Right forelimb (tissue), 1 donor: ENCODE measurements around the gene CEP192.
"Not testable (repeated sequence)": the region's sequence is repeated elsewhere in the genome, so short reads cannot be mapped to it uniquely, and the experiment has no call there.

Source experiments
- DNase-seq: peaks from one replicate; pipeline ENCODE4 v3.0.0-alpha.2; 2018

Gene CEP192

DNA sequence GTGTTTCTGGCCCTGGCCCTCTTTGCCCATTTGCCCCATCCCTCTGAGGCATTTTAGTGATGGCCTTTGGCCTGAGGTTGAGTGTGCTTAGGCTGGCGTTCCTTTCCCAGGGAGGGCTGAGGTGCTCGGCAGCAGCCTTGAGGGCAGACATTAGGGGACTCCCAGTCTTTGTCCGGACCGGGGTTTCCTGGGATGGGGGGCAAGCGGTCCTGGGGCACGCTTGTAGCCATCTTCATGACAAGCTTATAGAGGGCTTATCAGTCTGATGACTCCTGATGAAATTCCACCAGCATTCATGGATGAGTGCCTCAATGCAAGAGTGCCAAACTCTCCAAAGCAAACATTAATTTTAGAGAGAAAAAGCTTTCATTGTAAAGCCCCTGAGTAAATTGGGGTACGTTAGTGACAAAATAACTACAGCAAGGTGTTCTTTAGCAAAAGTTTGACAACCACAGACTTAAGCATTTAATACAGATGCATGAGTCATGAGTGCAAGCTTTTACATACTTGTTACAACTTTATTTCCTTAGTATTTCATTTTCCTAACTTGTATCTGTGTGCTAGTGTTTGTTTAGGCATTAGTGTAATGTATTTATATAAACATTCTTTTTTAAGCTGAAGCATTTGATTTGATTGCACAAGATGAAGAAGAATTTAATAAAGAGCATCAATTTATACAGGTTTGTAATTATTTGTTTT lies 45.6 kb downstream of the CEP192 start:
- no peak for DNase-seq

- DNase-seq: no peak
These were observed 48.6 kb downstream of the CEP192 start for GRCh38 chr18:13039806-13040205.

DNA sequence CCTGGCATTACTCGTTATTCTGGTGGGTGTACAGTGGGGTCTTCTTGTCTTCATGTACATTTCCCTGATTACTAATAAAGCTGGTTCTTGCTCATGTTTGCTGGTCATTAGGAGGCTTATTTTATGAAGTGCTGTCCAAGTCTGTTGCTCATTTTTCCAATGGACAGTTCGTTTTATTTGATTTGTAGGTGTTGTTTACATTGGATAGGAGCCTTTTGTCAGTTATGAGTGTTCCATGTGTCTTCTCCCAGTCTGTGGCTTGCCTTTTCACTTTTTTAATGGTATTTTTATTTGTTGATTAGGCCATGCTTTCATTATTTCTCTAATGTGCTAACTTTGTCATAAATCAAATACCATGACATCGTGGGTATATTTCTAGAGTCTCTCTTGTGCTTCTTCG lies 51.9 kb downstream of the CEP192 start:
- no peak for DNase-seq

GRCh38 chr18:13048061-13048595 lies 57.0 kb downstream of the CEP192 start:
- no peak for DNase-seq

DNA sequence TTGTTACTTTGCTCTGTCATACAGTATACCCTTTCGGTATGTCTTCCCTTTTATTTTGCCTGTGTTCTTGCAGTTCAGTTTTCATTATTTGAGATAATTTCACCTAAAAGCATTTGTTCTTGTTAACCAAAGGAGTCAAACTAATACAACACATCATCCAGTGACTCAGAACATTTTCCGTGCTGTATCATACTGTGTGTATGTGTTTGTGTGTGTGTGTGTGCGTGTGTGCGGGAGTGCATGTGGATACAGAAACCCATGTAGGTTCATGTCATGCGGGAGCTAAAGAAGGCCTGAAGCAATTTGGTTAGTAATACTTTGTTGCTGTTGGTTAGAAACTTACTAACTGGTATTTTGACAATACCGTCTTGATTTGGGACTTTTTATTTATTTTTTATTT lies 60.0 kb downstream of the CEP192 start:
- no peak for DNase-seq

DNA sequence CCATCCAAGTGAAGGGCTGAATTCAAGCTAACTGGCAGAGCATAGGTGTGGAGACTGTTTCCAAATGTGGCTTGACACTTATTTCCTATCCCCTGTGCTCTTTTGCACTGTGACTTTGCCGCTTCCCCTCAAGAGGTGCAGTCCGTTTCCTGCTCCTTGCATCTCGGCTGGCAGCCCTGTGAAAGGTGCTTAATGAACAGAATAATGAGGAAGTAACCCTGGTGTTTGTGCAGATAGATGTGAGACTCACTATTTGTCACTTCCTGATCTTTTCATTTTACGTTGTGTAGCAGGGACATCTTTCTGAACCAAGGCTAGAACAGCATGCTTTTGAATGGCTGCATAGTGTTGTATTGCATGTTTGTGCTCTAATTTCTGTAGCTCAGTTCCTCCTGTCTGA lies 60.8 kb downstream of the CEP192 start:
- no peak for DNase-seq

DNA sequence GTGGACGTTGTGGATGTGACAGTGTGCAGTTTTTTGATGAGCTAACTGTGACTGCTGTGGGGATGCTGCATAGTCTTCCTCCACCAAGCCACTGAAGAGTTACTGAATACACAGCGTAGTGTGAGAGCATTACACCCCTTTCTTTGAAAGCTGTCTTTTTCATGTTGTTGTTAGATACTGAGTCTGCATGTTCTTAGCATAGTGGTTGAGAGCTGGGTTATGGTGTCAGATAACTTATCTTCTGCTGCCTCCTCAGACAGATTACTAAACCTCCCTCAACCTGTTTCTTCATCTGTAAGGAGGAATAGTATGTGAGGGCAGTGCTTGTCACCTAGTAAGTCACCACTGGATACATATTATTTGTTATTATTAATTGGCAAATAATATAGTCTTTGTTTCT lies 63.2 kb downstream of the CEP192 start:
- DNase-seq: no peak

- no peak for DNase-seq
These were observed 70.5 kb downstream of the CEP192 start for GRCh38 chr18:13061630-13062189.

DNA sequence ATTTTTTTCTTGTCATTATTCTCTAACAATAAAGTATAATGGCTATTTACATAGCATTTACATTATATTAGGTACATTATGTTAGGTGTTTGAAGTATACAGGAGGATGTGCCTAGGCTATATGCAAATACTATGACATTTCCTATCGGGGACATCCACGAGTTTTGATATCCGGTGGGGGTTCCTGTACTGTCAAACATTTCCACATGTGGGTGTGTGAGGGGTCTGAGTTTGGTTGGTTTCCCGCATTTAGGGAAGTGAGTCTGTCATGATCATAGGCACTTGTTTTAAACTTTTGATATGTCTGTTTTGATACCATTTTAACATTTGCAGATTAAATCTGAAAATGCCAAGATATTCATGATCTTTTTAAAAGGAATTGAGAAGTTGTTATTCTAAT lies 76.0 kb downstream of the CEP192 start:
- DNase-seq: no peak

DNA sequence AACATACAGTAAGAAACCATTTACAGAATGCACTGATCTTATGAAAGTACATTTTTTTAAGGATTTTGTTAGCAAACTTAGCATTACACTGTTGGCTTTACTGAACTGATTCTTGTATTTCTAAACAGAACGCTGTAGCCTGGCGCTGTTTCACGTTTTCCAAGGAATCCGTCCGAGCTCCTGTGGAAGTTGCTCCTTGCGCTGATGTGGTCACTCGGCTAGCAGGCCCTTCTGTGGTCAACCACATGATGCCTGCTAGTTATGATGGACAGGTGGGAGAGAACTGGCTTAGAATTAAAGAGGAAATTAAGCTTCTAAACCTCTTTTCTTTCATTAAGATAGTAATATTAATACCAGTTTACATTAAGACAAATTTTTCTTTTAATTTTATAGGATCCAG lies 76.8 kb downstream of the CEP192 start:
- DNase-seq: no peak

- no peak for DNase-seq
These were observed 79.3 kb downstream of the CEP192 start for GRCh38 chr18:13070460-13070859.

GRCh38 chr18:13076886-13077285 lies 85.7 kb downstream of the CEP192 start:
- DNase-seq: no peak

DNA sequence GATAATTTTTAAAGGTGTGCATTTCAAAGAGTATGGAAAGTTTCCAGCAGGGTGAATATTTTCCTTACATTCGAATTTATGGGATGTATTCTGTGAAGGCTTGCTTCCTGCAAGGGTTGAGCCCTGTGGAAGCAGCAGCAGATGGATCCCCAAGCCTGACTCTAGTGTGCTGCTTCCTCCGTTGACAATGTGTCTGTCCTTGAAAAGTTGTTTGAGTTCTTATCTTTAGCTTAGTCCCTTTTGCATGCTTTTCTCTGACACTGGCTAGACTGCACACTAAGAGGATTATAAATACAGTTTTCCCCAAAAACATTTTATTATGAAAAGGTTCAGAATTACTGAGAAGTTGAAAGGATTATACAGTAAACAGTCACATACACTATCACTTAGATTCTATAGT lies 86.3 kb downstream of the CEP192 start:
- no peak for DNase-seq

DNA sequence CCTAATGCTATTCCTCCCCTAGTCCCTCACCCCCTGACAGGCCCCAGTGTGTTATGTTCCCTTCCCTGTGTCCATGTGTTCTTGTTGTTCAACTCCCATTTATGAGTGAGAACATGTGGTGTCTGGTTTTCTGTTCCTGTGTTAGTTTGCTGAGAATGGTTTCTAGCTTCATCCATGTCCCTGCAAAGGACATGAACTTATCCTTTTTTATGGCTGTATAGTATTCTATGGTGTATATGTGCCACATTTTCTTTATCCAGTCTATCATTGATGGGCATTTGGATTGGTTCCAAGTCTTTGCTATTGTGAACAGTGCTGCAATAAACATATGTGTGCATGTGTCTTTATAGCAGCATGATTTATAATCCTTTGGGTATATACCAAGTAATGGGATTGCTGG lies 86.9 kb downstream of the CEP192 start:
- not testable (repeated sequence) for DNase-seq

DNA sequence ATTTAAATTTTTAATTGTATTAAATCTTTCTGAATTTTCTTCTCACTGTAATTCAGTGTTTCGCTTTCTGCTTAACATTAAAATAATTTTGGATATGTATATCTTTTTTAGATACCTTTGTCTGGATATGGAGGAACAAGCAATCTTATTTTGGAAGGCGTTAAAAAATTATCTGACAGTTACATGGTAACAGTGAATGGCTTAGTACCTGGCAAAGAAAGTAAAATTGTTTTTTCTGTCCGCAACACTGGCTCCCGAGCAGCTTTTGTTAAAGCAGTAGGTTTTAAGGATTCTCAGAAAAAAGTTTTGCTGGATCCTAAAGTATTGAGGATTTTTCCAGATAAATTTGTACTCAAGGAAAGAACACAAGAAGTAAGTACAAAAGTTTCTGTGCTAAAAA lies 95.7 kb downstream of the CEP192 start:
- no peak for DNase-seq

DNA sequence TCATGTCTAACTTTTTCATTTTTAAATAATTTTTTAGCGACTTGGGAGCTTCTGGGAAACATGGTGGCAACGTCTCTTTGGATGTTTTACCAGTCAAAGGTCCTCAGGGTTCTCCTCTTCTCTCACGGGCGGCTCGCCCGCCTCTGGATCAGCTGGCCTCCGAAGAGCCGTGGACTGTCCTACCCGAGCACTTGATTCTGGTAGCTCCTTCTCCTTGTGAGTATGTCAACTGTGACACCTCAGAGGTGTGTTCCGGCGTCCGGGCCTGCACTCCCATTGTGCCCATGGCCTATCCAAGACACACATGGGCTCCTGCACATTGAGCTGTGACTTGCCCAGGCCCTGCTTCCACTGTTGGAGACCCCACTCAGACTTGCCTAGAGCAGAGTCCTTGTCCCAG lies 104.3 kb downstream of the CEP192 start:
- no peak for DNase-seq

DNA sequence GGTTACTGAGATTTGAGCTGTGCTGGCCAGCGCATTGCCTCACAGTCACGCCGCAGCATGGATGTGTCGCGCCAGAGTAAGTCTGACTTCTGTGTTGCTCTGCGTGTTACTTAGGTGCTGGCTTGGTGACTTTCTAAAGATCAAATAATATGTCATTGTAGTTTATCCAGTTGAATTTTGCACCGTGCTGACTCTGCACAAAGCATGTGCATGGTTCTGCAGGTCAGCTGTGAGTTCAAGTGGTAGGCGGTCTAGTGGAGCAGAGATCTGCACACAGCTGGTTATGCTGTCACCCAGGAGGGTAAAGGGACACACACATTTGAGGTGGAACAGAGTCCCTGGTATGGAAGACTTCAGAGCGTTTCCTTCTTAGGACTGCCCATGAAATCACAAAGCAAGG lies 105.1 kb downstream of the CEP192 start:
- DNase-seq: no peak

- DNase-seq: no peak
These were observed 105.6 kb downstream of the CEP192 start for GRCh38 chr18:13096719-13097118.

- not testable (repeated sequence) for DNase-seq
These were observed 106.9 kb downstream of the CEP192 start for GRCh38 chr18:13098104-13098503.

DNA sequence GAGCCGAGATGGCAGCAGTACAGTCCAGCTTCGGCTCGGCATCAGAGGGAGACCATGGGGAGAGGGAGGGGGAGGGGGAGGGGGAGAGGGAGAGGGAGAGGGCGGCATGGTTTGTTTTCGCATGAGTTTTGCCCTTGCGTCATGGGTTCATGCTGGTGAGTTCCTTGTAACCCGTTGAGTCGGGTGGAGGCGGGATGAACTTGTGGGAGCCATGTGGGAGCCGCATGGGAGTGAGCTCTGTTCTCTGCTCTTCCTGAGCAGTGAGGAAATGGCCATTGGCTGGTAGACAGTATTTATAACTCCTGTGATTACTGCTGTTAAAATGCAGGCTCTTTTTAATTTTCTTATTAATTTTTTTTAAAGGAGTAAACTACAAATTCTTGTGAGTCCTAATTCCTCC lies 108.0 kb downstream of the CEP192 start:
- DNase-seq: no peak

DNA sequence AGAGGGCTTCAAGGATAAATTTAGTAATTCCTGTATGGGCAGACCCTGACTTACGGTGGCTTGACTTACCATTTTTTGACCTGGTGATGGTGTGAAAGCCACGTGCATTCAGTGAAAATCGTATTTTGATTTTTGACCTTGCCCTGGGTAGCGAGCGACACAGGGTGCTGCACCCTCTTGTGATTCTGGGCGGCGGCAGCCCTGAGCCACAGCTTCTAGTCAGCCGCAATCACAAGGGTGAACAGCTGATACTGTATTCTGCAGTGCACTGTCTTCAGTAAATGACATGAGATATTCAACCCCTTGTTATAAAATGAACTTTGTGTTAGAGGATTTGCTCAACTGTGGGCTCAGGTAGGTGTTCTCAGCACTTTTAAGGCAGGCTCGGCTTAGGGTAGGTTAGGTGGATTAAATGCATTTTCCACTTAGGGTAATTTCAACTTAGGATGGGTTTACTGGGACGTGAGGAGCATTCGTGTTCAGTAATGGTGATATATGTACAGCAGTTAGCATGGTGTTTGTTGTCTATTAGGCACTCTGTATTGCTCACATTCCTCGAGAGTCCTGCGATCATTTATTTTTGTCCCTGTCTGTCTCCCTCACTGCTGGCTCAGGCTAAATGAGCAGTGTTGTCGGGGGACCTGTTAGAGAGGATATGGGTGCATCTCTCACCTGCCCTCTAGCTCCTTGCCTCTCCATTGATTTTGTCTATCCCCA lies 109.9 kb downstream of the CEP192 start:
- DNase-seq: no peak

DNA sequence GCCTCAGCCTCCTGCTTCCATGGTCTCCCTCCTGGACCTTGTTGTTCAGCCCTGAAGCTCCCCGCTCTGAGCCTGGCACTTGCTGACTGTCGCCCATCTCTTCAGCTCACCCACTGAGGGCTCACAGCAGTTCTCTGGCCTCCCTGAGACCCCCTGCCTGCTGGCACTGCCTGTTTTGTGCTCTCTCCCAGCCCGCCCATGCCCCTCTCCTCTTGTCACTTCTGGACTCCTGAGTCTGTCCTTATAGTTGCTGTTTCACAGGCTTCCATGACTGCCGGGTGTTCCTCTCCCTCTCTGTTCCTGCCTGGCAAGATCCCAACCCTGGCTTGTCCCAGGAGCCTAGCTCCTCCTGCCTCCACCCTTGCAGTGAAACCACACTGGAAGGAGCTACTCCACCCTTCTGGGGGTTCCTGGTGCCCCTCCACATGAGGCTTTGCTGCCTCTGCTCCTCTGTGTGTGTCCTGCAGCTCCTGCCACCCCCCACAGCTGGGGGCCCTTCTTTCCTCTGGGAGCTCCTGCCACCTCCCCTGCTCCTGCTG lies 110.6 kb downstream of the CEP192 start:
- no peak for DNase-seq

GRCh38 chr18:13103366-13103765 lies 112.2 kb downstream of the CEP192 start:
- no peak for DNase-seq

DNA sequence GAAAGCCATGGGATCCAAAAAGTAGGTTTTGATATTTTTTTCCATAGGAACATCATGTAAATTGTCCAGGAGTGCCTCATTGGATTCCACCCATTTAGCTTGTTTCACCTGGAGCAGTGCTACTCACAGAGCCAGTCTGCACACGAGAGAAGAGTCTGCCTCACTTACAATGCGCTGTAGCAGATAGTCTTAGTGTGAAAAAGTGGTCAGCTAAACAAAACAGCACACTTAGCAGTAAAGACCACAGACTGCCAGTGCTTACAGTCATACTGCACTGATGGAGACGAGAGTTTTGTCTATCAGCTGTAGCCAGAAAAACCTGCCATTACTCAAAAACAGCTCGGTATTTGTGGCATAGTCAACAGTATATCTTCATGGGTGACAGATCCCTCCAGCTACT lies 113.9 kb downstream of the CEP192 start:
- no peak for DNase-seq
